ENCODE results near the gene KIF16B.

GRCh38 chr20:16498526-16499253, 74.6 kb downstream of the KIF16B start:
- TF ChIP-seq, protein P1, sequence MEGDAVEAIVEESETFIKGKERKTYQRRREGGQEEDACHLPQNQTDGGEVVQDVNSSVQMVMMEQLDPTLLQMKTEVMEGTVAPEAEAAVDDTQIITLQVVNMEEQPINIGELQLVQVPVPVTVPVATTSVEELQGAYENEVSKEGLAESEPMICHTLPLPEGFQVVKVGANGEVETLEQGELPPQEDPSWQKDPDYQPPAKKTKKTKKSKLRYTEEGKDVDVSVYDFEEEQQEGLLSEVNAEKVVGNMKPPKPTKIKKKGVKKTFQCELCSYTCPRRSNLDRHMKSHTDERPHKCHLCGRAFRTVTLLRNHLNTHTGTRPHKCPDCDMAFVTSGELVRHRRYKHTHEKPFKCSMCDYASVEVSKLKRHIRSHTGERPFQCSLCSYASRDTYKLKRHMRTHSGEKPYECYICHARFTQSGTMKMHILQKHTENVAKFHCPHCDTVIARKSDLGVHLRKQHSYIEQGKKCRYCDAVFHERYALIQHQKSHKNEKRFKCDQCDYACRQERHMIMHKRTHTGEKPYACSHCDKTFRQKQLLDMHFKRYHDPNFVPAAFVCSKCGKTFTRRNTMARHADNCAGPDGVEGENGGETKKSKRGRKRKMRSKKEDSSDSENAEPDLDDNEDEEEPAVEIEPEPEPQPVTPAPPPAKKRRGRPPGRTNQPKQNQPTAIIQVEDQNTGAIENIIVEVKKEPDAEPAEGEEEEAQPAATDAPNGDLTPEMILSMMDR (tag by site-specific recombination; IDR thresholded peaks at IDR 0.05): no peak
- TF ChIP-seq ZNF121 (tag by site-specific recombination; IDR thresholded peaks at IDR 0.05) (no peak), ZFP3 (tag by site-specific recombination; IDR thresholded peaks at IDR 0.05; ENCODE audit: low read depth) (no peak), ZNF830 (tag by site-specific recombination; IDR thresholded peaks at IDR 0.05; ENCODE audit: low read depth) (no peak)

Measured in HEK293 (cell line).